ENCODE results near the gene CMTM1.

DNA sequence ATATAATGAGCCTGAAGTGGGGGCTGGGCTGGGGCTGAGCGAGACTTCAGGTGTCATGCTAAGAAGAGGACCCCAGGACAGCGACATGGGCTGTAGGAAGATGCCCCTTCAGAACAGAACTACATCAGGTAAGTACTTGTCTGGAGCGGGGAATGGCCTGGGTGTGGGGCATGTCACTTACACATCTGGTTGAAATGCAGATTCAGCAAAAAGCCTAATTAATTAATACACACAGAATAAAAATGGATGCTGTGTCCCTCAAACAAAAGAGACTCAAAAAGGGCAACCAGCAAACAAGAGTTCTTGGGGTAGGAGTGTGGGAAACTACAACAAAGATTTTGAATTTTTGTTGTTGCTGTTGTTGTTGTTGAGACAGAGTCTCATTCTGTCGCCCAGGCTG is 24.8 kb downstream of the CMTM1 start:
- no peak for TF ChIP-seq EZH2 (IDR thresholded peaks at IDR 0.05; ENCODE audit: borderline replicate concordance, low read depth, low read length, severe bottlenecking)
- TF ChIP-seq, protein P1, sequence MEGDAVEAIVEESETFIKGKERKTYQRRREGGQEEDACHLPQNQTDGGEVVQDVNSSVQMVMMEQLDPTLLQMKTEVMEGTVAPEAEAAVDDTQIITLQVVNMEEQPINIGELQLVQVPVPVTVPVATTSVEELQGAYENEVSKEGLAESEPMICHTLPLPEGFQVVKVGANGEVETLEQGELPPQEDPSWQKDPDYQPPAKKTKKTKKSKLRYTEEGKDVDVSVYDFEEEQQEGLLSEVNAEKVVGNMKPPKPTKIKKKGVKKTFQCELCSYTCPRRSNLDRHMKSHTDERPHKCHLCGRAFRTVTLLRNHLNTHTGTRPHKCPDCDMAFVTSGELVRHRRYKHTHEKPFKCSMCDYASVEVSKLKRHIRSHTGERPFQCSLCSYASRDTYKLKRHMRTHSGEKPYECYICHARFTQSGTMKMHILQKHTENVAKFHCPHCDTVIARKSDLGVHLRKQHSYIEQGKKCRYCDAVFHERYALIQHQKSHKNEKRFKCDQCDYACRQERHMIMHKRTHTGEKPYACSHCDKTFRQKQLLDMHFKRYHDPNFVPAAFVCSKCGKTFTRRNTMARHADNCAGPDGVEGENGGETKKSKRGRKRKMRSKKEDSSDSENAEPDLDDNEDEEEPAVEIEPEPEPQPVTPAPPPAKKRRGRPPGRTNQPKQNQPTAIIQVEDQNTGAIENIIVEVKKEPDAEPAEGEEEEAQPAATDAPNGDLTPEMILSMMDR (IDR thresholded peaks at IDR 0.05; ENCODE audit: borderline replicate concordance, extremely low read depth, low read length, poor library complexity, severe bottlenecking), result no peak

Data from DND-41 (cell line).